ENCODE results near the gene SCGB2B2. TPM values are rescaled to one million over a fixed set of nuclear protein-coding genes. Genes with fewer than 3 reads are reported as not detected.

SCGB2B2 gene
- total RNA-seq, 1 donor from 2014 or later, result 0.14 TPM

DNA sequence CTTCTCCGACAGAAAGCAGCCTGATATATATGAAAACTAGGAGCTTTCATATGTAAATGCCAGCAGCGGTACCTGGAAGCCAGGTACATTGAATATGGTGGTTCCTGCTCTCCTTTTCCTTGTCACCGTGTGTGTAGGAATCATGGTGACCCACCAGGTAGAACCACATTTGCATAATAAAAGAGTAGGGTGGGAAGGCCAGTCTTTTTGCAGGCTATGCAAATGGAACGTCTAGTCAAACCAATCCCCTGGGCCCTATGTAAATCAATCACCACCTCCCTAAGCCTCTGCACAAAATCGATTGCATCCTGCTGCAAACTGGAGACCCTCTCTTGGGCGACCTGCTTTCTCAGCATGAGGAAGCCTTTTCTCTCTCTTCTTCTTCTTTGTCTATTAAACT, 34.9 kb upstream of the SCGB2B2 start:
- no peak for FAIRE-seq

DNA sequence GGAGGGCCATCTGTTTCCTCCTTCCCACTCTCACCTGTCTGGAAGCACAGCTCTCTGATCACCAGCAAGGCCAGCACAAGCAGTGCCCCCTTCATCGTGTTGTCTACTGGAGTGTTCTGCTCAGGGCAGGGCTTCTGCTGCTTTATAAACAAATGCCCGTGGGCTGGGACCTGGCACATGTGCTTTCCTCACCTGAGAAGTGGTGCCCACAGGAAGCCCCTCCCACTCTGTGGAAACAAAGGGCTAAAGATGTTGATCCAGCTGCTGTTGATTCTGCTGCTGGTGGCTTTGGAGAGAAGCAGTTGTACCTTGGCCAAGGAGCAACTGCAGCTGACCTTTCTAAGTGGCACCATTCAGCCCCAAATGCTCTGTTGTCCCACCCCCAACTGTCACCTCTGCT, 30.7 kb upstream of the SCGB2B2 start:
- Histone ChIP-seq H3K9ac (ENCODE audit: low read length) (no peak overlapping the region), H3K27ac (ENCODE audit: low read depth, low read length) (no peak overlapping the region), H3K27me3 (ENCODE audit: insufficient read depth, low read length) (no peaks in the 10 kb centered on the region), H3K79me2 (ENCODE audit: insufficient read depth, low read length) (no peaks in the 10 kb centered on the region), H3K9me3 (ENCODE audit: insufficient read depth, low read depth, low read length) (no peaks in the 10 kb centered on the region), H3K4me3 (ENCODE audit: insufficient read depth, low read depth, low read length) (no peak overlapping the region), H3K4me1 (ENCODE audit: insufficient read depth, low read length) (no peaks in the 10 kb centered on the region), H4K20me1 (ENCODE audit: insufficient read depth, low read length) (no peaks in the 10 kb centered on the region), H3K36me3 (ENCODE audit: insufficient read depth, low read length) (no peaks in the 10 kb centered on the region), H2AFZ (ENCODE audit: low read depth, low read length) (no peak overlapping the region), H3K4me2 (ENCODE audit: low read length) (no peak overlapping the region)
- Mint-ChIP-seq H3K9me3 (ENCODE audit: unreplicated experiment) (peaks cover 14% of the 10 kb centered on the region), H3K4me3 (ENCODE audit: unreplicated experiment) (no peak overlapping the region), H3K27ac (ENCODE audit: unreplicated experiment) (no peak overlapping the region), H3K4me1 (ENCODE audit: low read depth, unreplicated experiment) (no peaks in the 10 kb centered on the region), H3K27me3 (ENCODE audit: low read depth, unreplicated experiment) (peaks cover 16% of the 10 kb centered on the region), H3K36me3 (ENCODE audit: low read depth, unreplicated experiment) (no peaks in the 10 kb centered on the region)
- DNase-seq (ENCODE audit: low read depth) (no peak), FAIRE-seq (no peak)
- TF ChIP-seq, protein P1, sequence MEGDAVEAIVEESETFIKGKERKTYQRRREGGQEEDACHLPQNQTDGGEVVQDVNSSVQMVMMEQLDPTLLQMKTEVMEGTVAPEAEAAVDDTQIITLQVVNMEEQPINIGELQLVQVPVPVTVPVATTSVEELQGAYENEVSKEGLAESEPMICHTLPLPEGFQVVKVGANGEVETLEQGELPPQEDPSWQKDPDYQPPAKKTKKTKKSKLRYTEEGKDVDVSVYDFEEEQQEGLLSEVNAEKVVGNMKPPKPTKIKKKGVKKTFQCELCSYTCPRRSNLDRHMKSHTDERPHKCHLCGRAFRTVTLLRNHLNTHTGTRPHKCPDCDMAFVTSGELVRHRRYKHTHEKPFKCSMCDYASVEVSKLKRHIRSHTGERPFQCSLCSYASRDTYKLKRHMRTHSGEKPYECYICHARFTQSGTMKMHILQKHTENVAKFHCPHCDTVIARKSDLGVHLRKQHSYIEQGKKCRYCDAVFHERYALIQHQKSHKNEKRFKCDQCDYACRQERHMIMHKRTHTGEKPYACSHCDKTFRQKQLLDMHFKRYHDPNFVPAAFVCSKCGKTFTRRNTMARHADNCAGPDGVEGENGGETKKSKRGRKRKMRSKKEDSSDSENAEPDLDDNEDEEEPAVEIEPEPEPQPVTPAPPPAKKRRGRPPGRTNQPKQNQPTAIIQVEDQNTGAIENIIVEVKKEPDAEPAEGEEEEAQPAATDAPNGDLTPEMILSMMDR (IDR thresholded peaks at IDR 0.05; ENCODE audit: insufficient read depth, low read depth, low read length), result no peak

More for the DNA sequence above, 34.9 kb upstream of the SCGB2B2 start:
- no peaks in the 10 kb centered on the region for H3K4me1 Mint-ChIP-seq (ENCODE audit: low read depth, unreplicated experiment)
- Histone ChIP-seq H4K20me1 (ENCODE audit: insufficient read depth, low read length) (no peaks in the 10 kb centered on the region), H3K9me3 (ENCODE audit: insufficient read depth, low read depth, low read length) (peaks cover 3% of the 10 kb centered on the region), H3K36me3 (ENCODE audit: insufficient read depth, low read length) (no peaks in the 10 kb centered on the region), H3K4me2 (ENCODE audit: low read length) (no peak overlapping the region), H3K79me2 (ENCODE audit: insufficient read depth, low read length) (no peaks in the 10 kb centered on the region), H3K4me3 (ENCODE audit: insufficient read depth, low read depth, low read length) (no peak overlapping the region), H3K9ac (ENCODE audit: low read length) (no peak overlapping the region), H3K27me3 (ENCODE audit: insufficient read depth, low read length) (no peaks in the 10 kb centered on the region), H3K27ac (ENCODE audit: low read depth, low read length) (no peak overlapping the region), H3K4me1 (ENCODE audit: insufficient read depth, low read length) (no peaks in the 10 kb centered on the region), H2AFZ (ENCODE audit: low read depth, low read length) (no peak overlapping the region)
- H3K36me3 Mint-ChIP-seq (ENCODE audit: low read depth, unreplicated experiment), result no peaks in the 10 kb centered on the region
- H3K4me3 Mint-ChIP-seq (ENCODE audit: unreplicated experiment), result no peak overlapping the region
- DNase-seq (ENCODE audit: low read depth), result no peak
- no peak for TF ChIP-seq EZH2 (IDR thresholded peaks at IDR 0.05; ENCODE audit: insufficient read depth, low read length)
- TF ChIP-seq, protein P1 (IDR thresholded peaks at IDR 0.05; ENCODE audit: insufficient read depth, low read depth, low read length), result no peak
- H3K27me3 Mint-ChIP-seq (ENCODE audit: low read depth, unreplicated experiment), result peaks cover 3% of the 10 kb centered on the region
- H3K9me3 Mint-ChIP-seq (ENCODE audit: unreplicated experiment), result peaks cover 9% of the 10 kb centered on the region
- H3K27ac Mint-ChIP-seq (ENCODE audit: unreplicated experiment), result no peak overlapping the region

DNA sequence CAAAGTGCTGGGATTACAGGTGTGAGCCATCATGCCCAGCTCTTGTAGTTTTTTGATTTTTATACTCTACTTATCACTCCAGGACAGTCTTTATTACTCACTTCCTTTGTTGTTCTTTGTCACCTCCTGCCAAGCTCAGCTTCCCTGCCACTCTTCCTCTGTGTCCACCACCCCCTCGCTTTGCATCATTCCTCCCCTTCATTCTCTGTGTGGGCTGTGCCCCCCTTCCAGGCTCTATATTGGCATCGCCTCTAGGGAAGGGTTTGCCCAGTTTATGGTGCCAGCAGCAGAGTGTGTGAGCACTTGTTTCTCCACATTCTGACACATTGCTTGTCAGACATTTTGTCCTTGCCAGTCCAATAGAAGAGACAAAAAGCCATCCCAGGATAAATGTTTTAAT, 15.6 kb upstream of the SCGB2B2 start:
- H3K79me2 ChIP-seq (ENCODE audit: insufficient read depth, low read length), result no peaks in the 10 kb centered on the region
- no peak overlapping the region for H3K4me2 ChIP-seq (ENCODE audit: low read length)
- H3K4me3 ChIP-seq (ENCODE audit: insufficient read depth, low read depth, low read length), result no peak overlapping the region
- no peak overlapping the region for H3K9ac ChIP-seq (ENCODE audit: low read length)
- Mint-ChIP-seq H3K9me3 (ENCODE audit: unreplicated experiment) (peaks cover 5% of the 10 kb centered on the region), H3K36me3 (ENCODE audit: low read depth, unreplicated experiment) (no peaks in the 10 kb centered on the region), H3K27me3 (ENCODE audit: low read depth, unreplicated experiment) (peaks cover 1% of the 10 kb centered on the region), H3K4me3 (ENCODE audit: unreplicated experiment) (no peak overlapping the region), H3K4me1 (ENCODE audit: low read depth, unreplicated experiment) (no peaks in the 10 kb centered on the region), H3K27ac (ENCODE audit: unreplicated experiment) (no peak overlapping the region)
- FAIRE-seq (no peak), DNase-seq (ENCODE audit: low read depth) (no peak)
- H3K4me1 ChIP-seq (ENCODE audit: insufficient read depth, low read length), result no peaks in the 10 kb centered on the region
- H4K20me1 ChIP-seq (ENCODE audit: insufficient read depth, low read length), result no peaks in the 10 kb centered on the region
- no peak overlapping the region for H2AFZ ChIP-seq (ENCODE audit: low read depth, low read length)
- H3K27ac ChIP-seq (ENCODE audit: low read depth, low read length), result no peak overlapping the region
- no peaks in the 10 kb centered on the region for H3K9me3 ChIP-seq (ENCODE audit: insufficient read depth, low read depth, low read length)
- no peaks in the 10 kb centered on the region for H3K36me3 ChIP-seq (ENCODE audit: insufficient read depth, low read length)
- TF ChIP-seq, protein P1 (IDR thresholded peaks at IDR 0.05; ENCODE audit: insufficient read depth, low read depth, low read length), result no peak
- no peak for TF ChIP-seq EZH2 (IDR thresholded peaks at IDR 0.05; ENCODE audit: insufficient read depth, low read length)
- no peaks in the 10 kb centered on the region for H3K27me3 ChIP-seq (ENCODE audit: insufficient read depth, low read length)
